Gastrocnemius medialis (tissue), 4 donors: ENCODE results near the gene LRATD1. TPM values are rescaled to one million over a fixed set of nuclear protein-coding genes. Genes with fewer than 3 reads are reported as not detected.

Experiments used
- ATAC-seq, 2 donors: fragments of 150-250 bp; one replicate each; pipeline ENCODE4 v1.9.1; 2016
- DNase-seq, 2 donors: peaks; one replicate each; pipeline ENCODE4 v3.0.0-alpha.2; 2019
- H3K27ac ChIP-seq, 4 donors: fragments of 200-600 bp; sonication (generic); 1 replicate in 1 of 4; 2 replicates in 3 of 4; pipeline ENCODE4 v1.5.1; 2016 to 2018; ENCODE audit warnings: mild to moderate bottlenecking in 2 of 4, moderate library complexity in 1 of 4
- H3K27me3 ChIP-seq, 3 donors: fragments of 200-600 bp; sonication (generic) in 2 of 3; 1 replicate in 1 of 3; 2 replicates in 2 of 3; pipeline versions ENCODE4 v1.5.1 to v1.6.0; 2016 to 2019; ENCODE audit warnings: mild to moderate bottlenecking in 1 of 3, moderate library complexity in 1 of 3
- H3K36me3 ChIP-seq, 2 donors: fragments of 200-600 bp; sonication (generic) in 1 of 2; one replicate each; pipeline ENCODE4 v1.5.1; 2017 to 2018
- H3K4me1 ChIP-seq, 2 donors: fragments of 200-600 bp; sonication (generic) in 1 of 2; one replicate each; pipeline ENCODE4 v1.5.1; 2016 to 2017; ENCODE audit warnings: mild to moderate bottlenecking in 2 of 2
- H3K4me3 ChIP-seq, 4 donors: fragments of 200-600 bp; sonication (generic) in 3 of 4; 1 replicate in 1 of 4; 2 replicates in 3 of 4; pipeline ENCODE4 v1.5.1; 2016 to 2019; ENCODE audit warnings: mild to moderate bottlenecking in 2 of 4
- H3K9me3 ChIP-seq, 3 donors: fragments of 200-600 bp; sonication (generic) in 2 of 3; 1 replicate in 1 of 3; 2 replicates in 2 of 3; pipeline ENCODE4 v1.5.1; 2016 to 2019
- POLR2A ChIP-seq, 2 donors: fragments of 450-650 bp; IDR thresholded peaks; one replicate each; pipeline ENCODE4 v1.6.1; 2017; ENCODE audit warnings: antibody characterized with exemption in 2 of 2, mild to moderate bottlenecking in 2 of 2, moderate library complexity in 2 of 2
- in situ Hi-C, 4 donors: fragments of 200-750 bp; cut with MboI; loops; one replicate each; pipeline versions ENCODE4 v1.15.0 to v1.8.0; 2017; ENCODE audit warnings: low sequenced_read_pairs in 4 of 4
- intact Hi-C: fragments of 100-400 bp; cut with DNase I; formaldehyde crosslinking; loops from one replicate; pipeline ENCODE4 v1.15.1; 2023; ENCODE audit warnings: low total_unique reads
- total RNA-seq, 4 donors: library from RNA; depleted of rRNA; stranded (reverse); fragments of >200 nt; gene quantifications; one replicate each; pipeline versions ENCODE4 v1.1.0 to v1.2.3, GENCODE V29; 2016
- TF ChIP-seq, protein P1 (sequence below), 5 experiments: fragments of 450-650 bp in 3 of 5; fragments of 200-600 bp in 2 of 5; sonication (generic) in 2 of 5; IDR thresholded peaks in 4 of 5; conservative IDR thresholded peaks in 1 of 5; 1 replicate in 4 of 5; 2 replicates in 1 of 5; pipeline ENCODE4 v1.5.1; 2016 to 2019; ENCODE audit warnings: antibody characterized with exemption in 5 of 5, mild to moderate bottlenecking in 3 of 5, moderate library complexity in 3 of 5

Gene LRATD1
- total RNA-seq, 4 donors from 2014 or later, result 0.33 to 4.9 (median 0.86) TPM

DNA sequence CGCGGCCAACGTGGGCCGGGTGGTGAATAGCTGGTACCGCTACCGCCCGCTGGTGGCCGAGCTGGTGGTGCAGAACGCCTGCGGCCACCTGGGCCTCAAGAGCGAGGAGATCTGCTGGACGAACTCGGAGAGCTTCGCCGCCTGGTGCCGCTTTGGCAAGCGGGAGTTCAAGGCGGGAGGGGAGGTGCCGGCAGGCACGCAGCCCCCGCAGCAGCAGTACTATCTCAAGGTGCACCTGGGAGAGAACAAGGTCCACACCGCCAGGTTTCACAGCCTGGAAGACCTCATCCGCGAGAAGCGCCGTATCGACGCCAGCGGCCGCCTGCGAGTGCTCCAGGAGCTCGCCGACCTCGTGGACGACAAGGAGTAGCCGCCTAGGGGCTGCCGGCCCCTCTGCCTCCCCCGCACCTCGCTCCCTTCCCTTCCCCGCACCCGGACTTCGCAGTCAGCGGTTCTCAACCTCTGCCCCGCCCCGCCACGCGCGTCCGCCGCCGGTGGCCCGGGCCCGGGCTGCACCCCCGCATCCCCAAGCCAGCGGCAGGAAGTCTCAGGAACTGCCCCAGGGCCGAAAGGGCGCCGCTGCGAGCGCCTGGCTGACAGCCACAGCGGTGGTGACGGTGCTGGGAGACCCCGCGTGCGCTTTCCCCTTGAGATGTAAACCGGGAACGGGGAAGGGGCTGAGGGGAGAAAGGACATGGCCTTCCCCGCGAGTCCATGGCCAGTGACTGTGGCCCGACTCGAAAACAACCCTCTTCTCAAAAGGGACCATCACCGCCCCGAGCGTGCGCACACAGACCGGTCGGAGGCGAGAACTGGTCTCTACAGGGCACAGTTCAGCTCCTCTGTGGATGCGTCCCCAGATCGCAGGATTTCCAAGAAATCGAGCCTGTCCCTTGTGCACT, 2.2 kb downstream of the LRATD1 start:
- H3K36me3 ChIP-seq, result no peaks in the 10 kb centered on the region
- no peak for TF ChIP-seq POLR2A (IDR thresholded peaks at IDR 0.05)
- TF ChIP-seq, protein P1, sequence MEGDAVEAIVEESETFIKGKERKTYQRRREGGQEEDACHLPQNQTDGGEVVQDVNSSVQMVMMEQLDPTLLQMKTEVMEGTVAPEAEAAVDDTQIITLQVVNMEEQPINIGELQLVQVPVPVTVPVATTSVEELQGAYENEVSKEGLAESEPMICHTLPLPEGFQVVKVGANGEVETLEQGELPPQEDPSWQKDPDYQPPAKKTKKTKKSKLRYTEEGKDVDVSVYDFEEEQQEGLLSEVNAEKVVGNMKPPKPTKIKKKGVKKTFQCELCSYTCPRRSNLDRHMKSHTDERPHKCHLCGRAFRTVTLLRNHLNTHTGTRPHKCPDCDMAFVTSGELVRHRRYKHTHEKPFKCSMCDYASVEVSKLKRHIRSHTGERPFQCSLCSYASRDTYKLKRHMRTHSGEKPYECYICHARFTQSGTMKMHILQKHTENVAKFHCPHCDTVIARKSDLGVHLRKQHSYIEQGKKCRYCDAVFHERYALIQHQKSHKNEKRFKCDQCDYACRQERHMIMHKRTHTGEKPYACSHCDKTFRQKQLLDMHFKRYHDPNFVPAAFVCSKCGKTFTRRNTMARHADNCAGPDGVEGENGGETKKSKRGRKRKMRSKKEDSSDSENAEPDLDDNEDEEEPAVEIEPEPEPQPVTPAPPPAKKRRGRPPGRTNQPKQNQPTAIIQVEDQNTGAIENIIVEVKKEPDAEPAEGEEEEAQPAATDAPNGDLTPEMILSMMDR (IDR thresholded peaks at IDR 0.05 in 4 of 5, conservative IDR thresholded peaks at IDR 0.05 in 1 of 5), result peak in 3 of 5 experiments; percentile 39 to 54 (median 52)
- in situ Hi-C loops (no loop called here), intact Hi-C loops (no loop called here)
- H3K27me3 ChIP-seq, result peaks cover 46 to 53% (median 48%) of the 10 kb centered on the region in 3 donors
- H3K4me1 ChIP-seq, result peaks cover 7 to 22% of the 10 kb centered on the region in 2 donors
- no peaks in the 10 kb centered on the region for H3K9me3 ChIP-seq
- DNase-seq (peak; percentile 34 to 49), ATAC-seq (peak; percentile 46 to 57)
- peak overlapping the region; percentile 46 to 59 (median 52) for H3K4me3 ChIP-seq
- peak overlapping the region; percentile 25 to 52 (median 39) for H3K27ac ChIP-seq

DNA sequence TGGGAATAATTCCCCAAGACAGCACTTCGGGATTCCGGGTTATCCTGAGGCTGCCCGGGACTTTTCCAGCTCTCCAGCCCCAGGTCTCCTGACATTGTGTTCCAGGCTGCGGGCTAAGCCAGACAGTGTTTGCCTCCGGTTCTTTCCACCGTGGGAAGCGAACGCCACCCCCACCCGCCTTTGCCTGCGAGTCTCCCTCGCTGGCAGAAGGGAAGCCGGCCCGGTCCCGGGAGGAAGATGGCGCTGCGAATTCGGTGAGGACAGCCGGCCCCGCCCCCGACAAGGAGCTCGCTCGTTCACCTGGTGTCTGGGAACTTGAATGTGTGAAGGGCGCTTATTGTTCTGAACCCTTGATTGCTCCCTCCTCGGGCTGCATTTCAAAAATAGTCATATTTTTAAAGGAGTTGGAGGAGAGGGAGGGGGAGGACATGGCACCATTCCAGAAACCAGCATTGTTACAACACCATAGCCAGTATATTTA, 2.9 kb downstream of the LRATD1 start:
- TF ChIP-seq POLR2A (IDR thresholded peaks at IDR 0.05), result no peak
- TF ChIP-seq, protein P1 (IDR thresholded peaks at IDR 0.05 in 4 of 5, conservative IDR thresholded peaks at IDR 0.05 in 1 of 5), result no peak
- peaks cover 43 to 53% (median 48%) of the 10 kb centered on the region in 3 donors for H3K27me3 ChIP-seq
- in situ Hi-C loops, result no loop called here
- intact Hi-C loops, result no loop called here
- peak overlapping the region; percentile 25 to 52 (median 39) for H3K27ac ChIP-seq
- ATAC-seq (peak in 1 of 2 donors; percentile 27), DNase-seq (peak; percentile 19 to 21)
- no peaks in the 10 kb centered on the region for H3K36me3 ChIP-seq
- H3K4me3 ChIP-seq, result peak overlapping the region; percentile 46 to 59 (median 52)
- peaks cover 7 to 22% of the 10 kb centered on the region in 2 donors for H3K4me1 ChIP-seq
- no peaks in the 10 kb centered on the region for H3K9me3 ChIP-seq

DNA sequence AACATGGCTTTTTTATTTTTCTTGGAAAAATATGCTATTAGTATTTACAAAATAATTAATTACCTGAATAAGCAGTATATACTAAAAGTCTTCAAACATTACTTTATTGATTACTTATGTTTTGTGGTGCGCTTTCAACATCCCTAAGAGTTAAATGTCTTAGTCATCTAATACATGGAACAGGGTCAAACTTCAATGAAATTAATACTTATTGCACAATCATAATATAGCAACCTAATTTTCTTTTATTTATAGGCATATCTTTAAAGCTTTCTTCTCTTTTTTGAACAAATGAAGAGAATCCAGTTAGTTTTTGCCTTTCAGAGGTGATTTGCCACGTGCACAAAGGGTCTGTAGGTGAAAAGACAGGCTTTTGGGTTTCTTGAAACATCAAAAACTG, 6.0 kb downstream of the LRATD1 start:
- in situ Hi-C loops (no loop called here), intact Hi-C loops (no loop called here)
- Histone ChIP-seq H3K36me3 (no peaks in the 10 kb centered on the region), H3K9me3 (no peaks in the 10 kb centered on the region), H3K27ac (no peak overlapping the region), H3K4me3 (no peak overlapping the region), H3K4me1 (peaks cover 5 to 22% of the 10 kb centered on the region in 2 donors), H3K27me3 (peaks cover 30 to 37% (median 34%) of the 10 kb centered on the region in 3 donors)
- TF ChIP-seq POLR2A (IDR thresholded peaks at IDR 0.05), result no peak
- TF ChIP-seq, protein P1 (IDR thresholded peaks at IDR 0.05 in 4 of 5, conservative IDR thresholded peaks at IDR 0.05 in 1 of 5), result no peak
- ATAC-seq, result no peak
- no peak for DNase-seq

DNA sequence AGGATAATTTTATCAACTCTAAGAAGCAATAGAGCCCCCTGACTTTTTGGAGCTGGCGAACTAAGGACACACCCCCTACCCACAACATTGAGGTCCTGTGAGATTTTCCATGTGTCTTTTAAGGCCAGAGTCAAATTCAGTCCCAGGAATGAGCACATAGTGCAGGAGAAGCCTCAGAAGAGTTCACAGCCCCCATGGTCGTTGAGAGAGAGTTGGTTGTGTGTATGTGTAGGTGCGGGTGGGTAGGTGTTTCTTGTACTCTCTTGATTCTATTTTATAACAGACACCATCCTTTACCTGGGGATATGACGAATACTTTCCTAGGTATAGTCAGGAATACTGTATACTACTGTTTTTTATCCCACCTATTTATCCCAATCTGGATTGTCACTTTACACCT, 8.6 kb downstream of the LRATD1 start:
- Histone ChIP-seq H3K27ac (no peak overlapping the region), H3K4me3 (no peak overlapping the region), H3K27me3 (peaks cover 4 to 21% (median 11%) of the 10 kb centered on the region in 3 donors), H3K9me3 (no peaks in the 10 kb centered on the region), H3K36me3 (no peaks in the 10 kb centered on the region), H3K4me1 (peaks cover 0 to under 1% of the 10 kb centered on the region in 2 donors)
- intact Hi-C loops (no loop called here), in situ Hi-C loops (no loop called here)
- DNase-seq (no peak), ATAC-seq (no peak)
- TF ChIP-seq, protein P1 (IDR thresholded peaks at IDR 0.05 in 4 of 5, conservative IDR thresholded peaks at IDR 0.05 in 1 of 5), result no peak
- no peak for TF ChIP-seq POLR2A (IDR thresholded peaks at IDR 0.05)
